Bronchial epithelial cell (primary cell): ENCODE data around the gene GLT8D2. TPM values are rescaled to one million over a fixed set of nuclear protein-coding genes. Genes with fewer than 3 reads are reported as not detected.

Experiments used
- DNase-seq: peaks from one replicate; pipeline ENCODE4 v3.0.0-alpha.2; 2010; ENCODE audit warnings: low read depth
- FAIRE-seq: peaks from 2 replicates; lab custom pipeline; 2011; peaks lifted over from hg19 to GRCh38; lab: Jason Lieb, UNC
- H3K27me3 ChIP-seq: 2 replicates; pipeline ENCODE4 v1.5.1; 2011; ENCODE audit warnings: low read length; ENCODE audit not compliant: control insufficient read depth, insufficient read depth
- H3K36me3 ChIP-seq: 2 replicates; pipeline ENCODE4 v1.5.1; 2011; ENCODE audit warnings: low read length; ENCODE audit not compliant: control insufficient read depth, insufficient read depth
- H3K4me3 ChIP-seq: 2 replicates; pipeline ENCODE4 v1.5.1; 2011; ENCODE audit warnings: mild to moderate bottlenecking, low read depth, low read length, control low read depth
- total RNA-seq: library from RNA; depleted of rRNA; stranded (reverse); fragments of >200 nt; gene quantifications from 2 replicates; pipeline ENCODE4 v1.2.1, GENCODE V29; 2014
- TF ChIP-seq, protein P1 (sequence below): IDR thresholded peaks from 2 replicates; pipeline ENCODE4 v1.5.1; 2011; ENCODE audit warnings: mild to moderate bottlenecking, moderate library complexity, low read length, control low read depth, inconsistent platforms; ENCODE audit not compliant: insufficient read depth, severe bottlenecking

Gene GLT8D2
- total RNA-seq, 1 donor from 2014 or later: 1.3 TPM

DNA sequence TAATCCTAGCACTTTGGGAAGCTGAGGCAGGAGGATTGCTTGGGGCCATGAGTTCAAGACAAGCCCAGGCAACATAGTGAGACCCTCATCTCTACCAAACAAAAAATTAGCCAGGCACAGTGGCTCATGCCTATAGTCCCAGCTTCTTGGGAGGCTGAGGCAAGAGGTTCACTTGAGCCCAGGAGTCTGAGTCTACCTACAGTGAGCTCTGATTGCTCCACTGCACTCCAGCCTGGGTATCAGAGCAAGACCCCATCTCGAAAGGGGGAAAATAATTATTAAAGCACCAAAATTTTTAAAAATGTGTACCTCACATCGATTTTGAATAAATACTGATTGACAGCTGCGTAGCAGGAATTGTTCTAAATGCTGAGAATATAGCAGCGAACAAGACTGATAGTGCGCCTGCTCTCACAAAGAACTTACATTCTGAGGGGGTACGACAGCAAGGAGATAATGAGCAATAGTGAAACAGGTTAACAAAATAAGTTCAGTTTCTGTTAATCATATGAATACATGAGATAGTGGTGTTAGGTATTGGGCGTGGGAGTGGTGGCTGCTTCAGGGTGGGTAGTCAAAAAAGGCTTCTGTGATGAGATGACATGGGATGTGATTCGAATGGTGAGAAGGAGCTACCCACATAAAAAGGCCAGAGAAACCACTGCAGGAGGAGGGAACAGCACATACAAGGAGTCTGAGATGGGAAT is 33.9 kb upstream of the GLT8D2 start:
- Histone ChIP-seq H3K36me3 (peaks cover 5% of the 10 kb centered on the region), H3K4me3 (no peak overlapping the region), H3K27me3 (no peaks in the 10 kb centered on the region)
- TF ChIP-seq, protein P1, sequence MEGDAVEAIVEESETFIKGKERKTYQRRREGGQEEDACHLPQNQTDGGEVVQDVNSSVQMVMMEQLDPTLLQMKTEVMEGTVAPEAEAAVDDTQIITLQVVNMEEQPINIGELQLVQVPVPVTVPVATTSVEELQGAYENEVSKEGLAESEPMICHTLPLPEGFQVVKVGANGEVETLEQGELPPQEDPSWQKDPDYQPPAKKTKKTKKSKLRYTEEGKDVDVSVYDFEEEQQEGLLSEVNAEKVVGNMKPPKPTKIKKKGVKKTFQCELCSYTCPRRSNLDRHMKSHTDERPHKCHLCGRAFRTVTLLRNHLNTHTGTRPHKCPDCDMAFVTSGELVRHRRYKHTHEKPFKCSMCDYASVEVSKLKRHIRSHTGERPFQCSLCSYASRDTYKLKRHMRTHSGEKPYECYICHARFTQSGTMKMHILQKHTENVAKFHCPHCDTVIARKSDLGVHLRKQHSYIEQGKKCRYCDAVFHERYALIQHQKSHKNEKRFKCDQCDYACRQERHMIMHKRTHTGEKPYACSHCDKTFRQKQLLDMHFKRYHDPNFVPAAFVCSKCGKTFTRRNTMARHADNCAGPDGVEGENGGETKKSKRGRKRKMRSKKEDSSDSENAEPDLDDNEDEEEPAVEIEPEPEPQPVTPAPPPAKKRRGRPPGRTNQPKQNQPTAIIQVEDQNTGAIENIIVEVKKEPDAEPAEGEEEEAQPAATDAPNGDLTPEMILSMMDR: no peak
- no peak for FAIRE-seq
- no peak for DNase-seq

DNA sequence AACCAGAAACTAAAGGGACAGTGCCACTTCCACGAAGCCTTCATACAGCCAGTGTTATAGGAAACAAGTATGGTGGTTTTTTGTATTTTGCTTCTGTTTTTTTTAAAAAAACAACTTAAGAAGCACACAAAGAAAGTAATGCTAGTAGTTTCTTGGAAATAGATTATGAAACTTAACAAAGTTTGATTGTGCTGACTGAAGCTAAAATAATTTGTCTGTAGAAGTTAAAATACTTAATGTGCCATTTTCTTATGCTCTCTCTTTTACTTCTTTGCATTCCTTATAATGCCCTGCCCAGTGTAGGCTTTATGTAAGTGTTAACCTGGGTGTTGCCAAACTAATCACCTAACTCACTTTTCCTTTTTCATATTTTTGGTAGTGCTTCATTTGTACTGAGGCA is 30.8 kb upstream of the GLT8D2 start:
- Histone ChIP-seq H3K4me3 (no peak overlapping the region), H3K27me3 (no peaks in the 10 kb centered on the region), H3K36me3 (no peaks in the 10 kb centered on the region)
- FAIRE-seq: no peak
- TF ChIP-seq, protein P1: no peak
- DNase-seq: no peak

DNA sequence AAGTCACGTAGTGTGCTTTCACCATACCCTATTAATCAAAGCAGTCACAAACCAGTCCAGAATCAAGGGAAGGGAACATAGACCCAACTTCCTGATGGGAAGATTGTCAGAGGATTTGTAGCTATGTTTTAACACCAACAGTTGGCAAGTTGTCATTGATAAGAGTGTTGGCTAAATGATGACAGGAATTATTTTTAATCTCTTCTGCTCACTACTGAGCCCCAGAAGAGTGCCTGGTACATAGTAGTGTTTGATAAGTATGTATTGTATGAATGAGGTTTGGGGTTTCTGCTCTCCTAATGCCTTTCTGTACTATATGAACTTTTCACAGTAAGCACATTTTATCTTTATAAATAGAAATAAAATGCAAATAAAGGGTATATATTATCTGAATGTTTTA is 29.0 kb upstream of the GLT8D2 start:
- no peaks in the 10 kb centered on the region for H3K36me3 ChIP-seq
- DNase-seq (no peak), FAIRE-seq (no peak)
- H3K4me3 ChIP-seq: no peak overlapping the region
- TF ChIP-seq, protein P1: no peak
- no peaks in the 10 kb centered on the region for H3K27me3 ChIP-seq

GRCh38 chr12:104073699-104074098 is 23.7 kb upstream of the GLT8D2 start:
- Histone ChIP-seq H3K4me3 (no peak overlapping the region), H3K27me3 (no peaks in the 10 kb centered on the region), H3K36me3 (no peaks in the 10 kb centered on the region)
- FAIRE-seq (no peak), DNase-seq (no peak)
- TF ChIP-seq, protein P1: no peak

DNA sequence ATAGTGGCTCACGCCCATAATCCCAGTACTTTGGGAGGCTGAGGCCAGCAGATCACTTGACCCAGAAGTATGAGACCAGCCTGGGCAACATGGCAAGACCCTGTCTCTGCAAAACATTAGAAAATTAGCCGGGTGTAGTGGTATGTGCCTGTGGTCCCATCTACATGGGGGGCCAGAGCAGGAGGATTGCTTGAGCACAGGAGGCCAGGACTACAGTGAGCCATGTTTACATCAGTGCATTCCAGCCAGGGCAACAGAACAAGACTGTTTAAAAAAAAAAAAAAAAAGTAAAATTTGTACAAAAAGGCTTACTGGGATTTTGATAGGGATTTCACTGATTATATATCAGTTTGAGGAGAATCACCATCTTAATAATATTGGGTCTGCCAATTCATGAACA is 22.1 kb upstream of the GLT8D2 start:
- FAIRE-seq (no peak), DNase-seq (no peak)
- no peak overlapping the region for H3K4me3 ChIP-seq
- no peaks in the 10 kb centered on the region for H3K36me3 ChIP-seq
- TF ChIP-seq, protein P1: no peak
- no peaks in the 10 kb centered on the region for H3K27me3 ChIP-seq
